ENCODE measurements around the gene H6PD. TPM values are rescaled to one million over a fixed set of nuclear protein-coding genes. Genes with fewer than 3 reads are reported as not detected.

The H6PD gene
- total RNA-seq, 2 experiments from 2014 or later = 9.3 to 10.4 TPM

DNA sequence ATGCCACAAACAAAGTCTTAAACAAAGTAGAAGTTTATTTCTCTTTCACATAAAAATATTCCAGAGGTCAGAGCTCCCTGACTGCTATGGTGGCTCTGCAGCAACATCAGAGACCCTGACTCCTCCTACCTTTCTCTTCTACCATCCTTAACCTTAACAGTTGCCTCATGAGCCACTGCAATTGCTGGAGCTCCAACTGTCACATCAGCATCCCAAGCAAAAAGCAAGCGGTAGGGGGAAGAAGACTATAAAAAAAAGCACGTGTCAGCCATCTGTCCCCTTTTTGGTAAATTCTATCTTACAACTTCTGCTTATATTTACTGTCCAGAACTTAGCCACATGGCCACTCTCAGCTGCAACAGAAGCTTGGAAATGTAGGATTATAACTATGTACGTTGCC lies 21.8 kb upstream of the H6PD start:
- peaks cover 17% of the 10 kb centered on the region for H3K27me3 Mint-ChIP-seq
- no peaks in the 10 kb centered on the region for H3K9me3 Mint-ChIP-seq
- H3K4me1 Mint-ChIP-seq (ENCODE audit: low read depth) = peaks cover 2% of the 10 kb centered on the region
- ChIA-PET CTCF (no interaction called here), POLR2A (no interaction called here)
- intact Hi-C loops (cut with micrococcal nuclease) = no loop called here
- DNase-seq = no peak
- H3K4me3 Mint-ChIP-seq = no peak overlapping the region
- no peak overlapping the region for H3K27ac Mint-ChIP-seq
- H3K36me3 Mint-ChIP-seq = no peaks in the 10 kb centered on the region

DNA sequence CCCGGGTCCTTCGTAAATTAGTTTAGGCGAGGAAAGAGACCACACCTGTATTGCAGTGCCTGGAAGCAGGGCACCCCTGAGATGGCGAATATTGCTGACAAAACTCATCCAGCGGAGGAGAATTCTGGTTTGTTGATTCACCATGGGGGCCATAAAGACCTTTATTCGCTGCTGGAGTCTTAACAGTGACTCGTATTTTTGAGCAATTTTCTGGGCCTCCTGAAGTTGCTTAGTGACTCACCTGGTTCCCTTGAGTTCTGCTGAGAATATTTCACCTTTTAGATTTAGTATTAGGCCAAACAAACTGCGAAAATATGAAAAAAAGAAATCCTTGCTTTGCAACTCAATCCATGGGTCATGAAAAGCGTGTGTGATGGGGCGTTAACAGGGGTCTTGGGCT lies 20.6 kb upstream of the H6PD start:
- peaks cover 13% of the 10 kb centered on the region for H3K27me3 Mint-ChIP-seq
- ChIA-PET CTCF (interaction anchor here (1.6 kb wide), 1 partner anchor 103 kb away, joined by 6 read pairs; no protein-coding TSS in a partner anchor), POLR2A (no interaction called here)
- H3K27ac Mint-ChIP-seq = no peak overlapping the region
- DNase-seq = no peak
- intact Hi-C loops (cut with micrococcal nuclease) = no loop called here
- no peaks in the 10 kb centered on the region for H3K4me1 Mint-ChIP-seq (ENCODE audit: low read depth)
- H3K9me3 Mint-ChIP-seq = peaks cover 2% of the 10 kb centered on the region
- H3K4me3 Mint-ChIP-seq = no peak overlapping the region
- no peaks in the 10 kb centered on the region for H3K36me3 Mint-ChIP-seq

DNA sequence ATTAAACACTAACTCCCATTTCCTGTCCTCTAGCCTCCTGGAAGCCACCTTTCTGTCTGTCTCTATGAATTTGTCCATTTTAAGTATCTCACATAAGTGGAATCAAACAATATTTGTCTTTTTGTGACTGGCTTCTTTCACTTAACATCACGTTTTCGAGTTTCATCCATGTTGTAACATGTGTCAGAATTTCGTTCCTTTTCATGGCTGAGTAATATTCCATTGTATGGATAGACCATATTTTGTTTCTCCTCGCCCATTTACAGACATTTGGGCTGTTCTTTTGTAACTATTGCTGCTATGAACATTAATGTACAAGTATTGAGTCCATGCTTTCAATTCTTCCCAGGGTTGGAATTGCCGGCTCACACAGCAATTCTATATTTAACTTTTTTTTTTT lies 15.7 kb upstream of the H6PD start:
- peaks cover 2% of the 10 kb centered on the region for H3K9me3 Mint-ChIP-seq
- no peaks in the 10 kb centered on the region for H3K36me3 Mint-ChIP-seq
- no peaks in the 10 kb centered on the region for H3K4me1 Mint-ChIP-seq (ENCODE audit: low read depth)
- H3K27me3 Mint-ChIP-seq = peaks cover 2% of the 10 kb centered on the region
- no peak overlapping the region for H3K27ac Mint-ChIP-seq
- ChIA-PET POLR2A (no interaction called here), CTCF (no interaction called here)
- intact Hi-C loops (cut with micrococcal nuclease) = no loop called here
- no peak overlapping the region for H3K4me3 Mint-ChIP-seq
- no peak for DNase-seq

DNA sequence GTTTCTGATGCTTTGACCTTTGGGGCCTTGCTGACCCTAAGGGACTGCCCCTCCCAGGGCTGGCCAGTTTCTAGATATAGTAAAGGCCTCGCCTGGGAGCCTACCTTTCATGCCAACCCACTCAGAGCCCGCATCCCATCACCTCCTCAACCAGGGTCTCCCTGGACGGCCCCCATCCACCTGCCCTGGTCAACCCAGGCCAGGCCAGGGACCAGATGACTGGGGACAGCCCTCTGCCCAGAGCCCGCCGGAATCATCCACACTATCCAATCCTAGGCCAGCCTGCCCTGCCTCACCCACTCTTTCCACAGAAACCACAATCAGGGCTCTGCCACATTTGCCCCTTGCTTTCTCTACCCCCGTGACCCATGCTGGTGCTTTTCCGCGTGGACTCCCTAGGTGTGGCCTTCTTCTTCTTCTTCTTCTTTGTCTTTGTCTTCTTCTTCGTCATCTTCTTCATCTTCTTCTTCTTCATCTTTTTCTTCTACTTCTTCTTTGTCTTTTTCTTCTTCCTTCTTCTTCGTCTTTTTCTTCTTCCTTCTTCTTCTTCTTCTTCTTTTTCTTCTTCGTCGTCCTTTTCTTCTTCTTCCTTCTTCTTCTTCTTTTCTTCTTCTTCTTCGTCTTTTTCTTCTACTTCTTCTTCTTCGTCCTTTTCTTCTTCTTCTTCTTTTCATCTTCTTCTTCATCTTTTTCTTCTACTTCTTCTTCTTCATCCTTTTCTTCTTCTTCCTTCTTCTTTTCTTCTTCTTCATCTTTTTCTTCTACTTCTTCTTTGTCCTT lies 11.5 kb upstream of the H6PD start:
- ChIA-PET CTCF (no interaction called here), POLR2A (no interaction called here)
- intact Hi-C loops (cut with micrococcal nuclease) = no loop called here

DNA sequence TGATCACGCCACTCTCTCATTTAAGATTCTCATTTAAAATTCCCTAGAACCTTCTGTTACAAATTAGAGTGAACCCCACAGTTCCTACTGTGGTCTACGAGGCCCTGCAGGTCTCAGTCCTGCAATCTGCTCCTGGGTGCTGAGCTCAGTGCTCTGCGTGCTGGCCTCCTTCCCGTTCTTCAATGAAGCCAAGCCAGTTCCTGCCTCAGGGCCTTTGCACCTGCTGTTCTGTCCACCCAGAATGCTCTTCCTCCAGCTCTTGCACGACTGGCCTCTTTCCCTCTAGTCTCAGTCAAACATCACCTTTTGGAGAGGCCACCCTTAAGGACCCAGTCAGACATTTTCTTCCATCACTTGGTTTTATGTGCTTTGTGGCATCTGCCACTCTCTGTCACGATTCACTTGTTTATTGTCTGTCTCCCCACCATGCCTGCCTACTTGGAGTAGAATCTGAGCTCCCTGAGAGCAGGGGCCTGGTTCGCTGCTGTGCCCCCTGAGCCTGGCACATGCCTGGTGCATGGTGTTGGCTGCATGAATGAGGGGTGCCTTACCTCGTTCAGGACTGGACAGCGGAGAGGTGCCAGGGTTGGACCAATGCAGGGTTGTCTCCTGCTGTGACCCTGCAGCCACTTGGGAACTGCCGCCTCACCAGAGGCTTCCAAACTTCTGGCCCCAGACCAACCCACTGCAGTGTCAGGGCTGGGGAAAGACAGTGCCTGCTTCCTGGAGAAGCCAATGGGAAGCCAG lies 9.7 kb upstream of the H6PD start:
- intact Hi-C loops (cut with micrococcal nuclease) = no loop called here

More for the DNA sequence above, 11.5 kb upstream of the H6PD start:
- Mint-ChIP-seq H3K27me3 (peaks cover 6% of the 10 kb centered on the region), H3K9me3 (peaks cover 2% of the 10 kb centered on the region), H3K27ac (no peak overlapping the region), H3K36me3 (no peaks in the 10 kb centered on the region), H3K4me1 (ENCODE audit: low read depth) (no peaks in the 10 kb centered on the region), H3K4me3 (no peak overlapping the region)
- DNase-seq = no peak

DNA sequence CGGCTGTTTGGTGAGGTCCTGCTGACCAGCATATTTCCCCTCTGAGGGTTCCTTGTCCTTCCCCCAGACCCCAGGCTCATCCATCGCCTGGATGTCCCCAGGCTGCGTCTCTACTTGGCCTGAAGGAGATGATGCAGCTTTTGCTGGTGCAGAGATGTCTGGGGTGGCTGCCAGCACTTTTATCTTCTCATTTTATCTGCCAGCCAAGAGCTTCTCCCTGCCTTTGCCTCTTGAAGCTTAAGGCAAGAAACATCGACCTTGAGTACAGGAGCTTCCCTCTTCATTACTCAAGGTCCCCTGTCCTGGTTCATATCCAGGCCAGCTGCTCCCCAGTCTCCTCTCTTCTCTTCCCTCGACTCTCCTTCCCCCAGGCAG lies 9.2 kb upstream of the H6PD start:
- intact Hi-C loops (cut with micrococcal nuclease) = no loop called here
- ChIA-PET POLR2A (no interaction called here), CTCF (no interaction called here)
- Mint-ChIP-seq H3K27me3 (peaks cover 5% of the 10 kb centered on the region), H3K36me3 (no peaks in the 10 kb centered on the region), H3K4me1 (ENCODE audit: low read depth) (peaks cover 5% of the 10 kb centered on the region), H3K27ac (no peak overlapping the region), H3K4me3 (no peak overlapping the region), H3K9me3 (no peaks in the 10 kb centered on the region)
- DNase-seq = no peak

More for the DNA sequence above, 9.7 kb upstream of the H6PD start:
- peaks cover 4% of the 10 kb centered on the region for H3K4me1 Mint-ChIP-seq (ENCODE audit: low read depth)
- no peaks in the 10 kb centered on the region for H3K9me3 Mint-ChIP-seq
- no peak for DNase-seq
- H3K27me3 Mint-ChIP-seq = peaks cover 5% of the 10 kb centered on the region
- ChIA-PET POLR2A (no interaction called here), CTCF (no interaction called here)
- no peak overlapping the region for H3K27ac Mint-ChIP-seq
- no peaks in the 10 kb centered on the region for H3K36me3 Mint-ChIP-seq
- no peak overlapping the region for H3K4me3 Mint-ChIP-seq

DNA sequence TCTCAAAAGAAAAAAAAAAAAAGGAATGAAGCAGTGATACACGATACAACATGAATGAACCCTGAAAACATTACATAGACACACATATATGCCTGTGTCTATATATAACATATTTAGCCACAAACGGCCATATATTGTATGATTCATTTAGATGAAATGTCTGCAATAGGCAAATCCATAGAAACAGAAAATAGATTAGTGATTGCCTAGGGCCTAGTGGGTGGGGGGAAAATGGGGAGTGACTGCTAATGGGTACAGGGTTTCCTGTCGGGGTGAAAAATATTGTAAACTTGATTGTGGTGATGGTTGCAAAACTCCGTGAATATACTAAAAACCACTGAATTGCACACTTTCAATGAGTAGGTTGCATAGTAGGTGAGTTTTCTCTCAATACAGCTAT lies 6.0 kb upstream of the H6PD start:
- no peak overlapping the region for H3K27ac Mint-ChIP-seq
- peak; percentile 47 for DNase-seq
- peaks cover 5% of the 10 kb centered on the region for H3K27me3 Mint-ChIP-seq
- H3K9me3 Mint-ChIP-seq = no peaks in the 10 kb centered on the region
- CTCF ChIA-PET = interaction anchor here (1.1 kb wide), 1 partner anchor 61 kb away, joined by 3 read pairs; no protein-coding TSS in a partner anchor
- no peaks in the 10 kb centered on the region for H3K36me3 Mint-ChIP-seq
- H3K4me1 Mint-ChIP-seq (ENCODE audit: low read depth) = peaks cover 15% of the 10 kb centered on the region
- intact Hi-C loops (cut with micrococcal nuclease) = no loop called here
- no peak overlapping the region for H3K4me3 Mint-ChIP-seq
- POLR2A ChIA-PET = no interaction called here

DNA sequence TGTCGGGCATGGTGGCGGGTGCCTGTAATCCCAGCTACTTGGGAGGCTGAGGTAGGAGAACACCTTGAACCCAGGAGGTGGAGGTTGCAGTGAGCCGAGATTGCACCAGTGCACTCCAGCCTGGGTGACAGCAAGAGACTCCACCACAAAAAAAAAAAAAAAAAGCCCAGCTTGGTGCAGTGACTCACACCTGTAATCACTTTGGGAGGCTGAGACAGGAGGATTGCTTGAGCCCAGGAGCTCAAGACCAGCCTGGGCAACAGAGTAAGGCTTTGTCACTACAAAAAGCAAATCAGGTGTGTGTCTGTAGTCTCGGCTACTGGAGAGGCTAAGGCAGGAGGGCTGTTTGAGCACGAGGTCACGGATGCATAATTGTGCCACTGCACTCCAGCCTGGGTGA lies 5.0 kb upstream of the H6PD start:
- peaks cover 18% of the 10 kb centered on the region for H3K4me1 Mint-ChIP-seq (ENCODE audit: low read depth)
- H3K36me3 Mint-ChIP-seq = no peaks in the 10 kb centered on the region
- no peak for DNase-seq
- H3K9me3 Mint-ChIP-seq = no peaks in the 10 kb centered on the region
- ChIA-PET CTCF (interaction anchor here (1.1 kb wide), 1 partner anchor 60 kb away, joined by 3 read pairs; no protein-coding TSS in a partner anchor), POLR2A (no interaction called here)
- H3K27me3 Mint-ChIP-seq = peaks cover 5% of the 10 kb centered on the region
- H3K27ac Mint-ChIP-seq = no peak overlapping the region
- H3K4me3 Mint-ChIP-seq = no peak overlapping the region
- intact Hi-C loops (cut with micrococcal nuclease) = no loop called here

DNA sequence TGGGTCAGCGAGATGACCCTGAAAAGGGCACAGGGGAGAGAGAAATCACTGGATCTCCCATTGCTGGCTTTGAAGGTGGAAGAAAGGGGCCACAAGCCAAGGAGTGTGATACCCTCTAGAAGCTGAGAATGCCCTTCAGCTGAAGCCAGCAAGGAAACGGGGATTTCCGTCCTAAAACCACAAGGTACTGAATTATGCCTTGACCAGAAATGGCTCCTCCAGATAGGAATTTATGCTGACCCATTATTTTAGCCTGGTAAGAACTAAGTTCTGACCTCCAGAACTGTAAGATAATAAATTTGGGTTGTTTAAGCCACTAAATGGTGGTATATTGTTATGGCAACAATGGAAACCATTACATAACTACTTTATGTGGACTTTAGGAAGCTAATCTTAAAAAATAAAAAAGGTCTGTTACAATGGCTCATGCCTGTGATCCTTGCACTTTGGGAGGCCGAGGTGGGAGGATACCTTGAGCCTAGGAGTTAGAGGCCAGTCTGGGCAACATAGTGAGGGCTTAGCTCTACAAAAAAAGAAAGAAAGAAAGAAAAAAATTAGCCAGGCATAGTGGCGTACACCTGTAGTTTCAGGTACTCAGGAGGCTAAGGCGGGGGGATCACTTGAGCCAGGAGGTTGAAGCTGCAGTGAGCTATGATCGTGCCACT lies 3.6 kb upstream of the H6PD start:
- ChIA-PET CTCF (interaction anchor here (0.7 to 1.3 kb wide), 3 partner anchors 18 to 226 kb away, joined by 3 to 4 read pairs (median 3); no protein-coding TSS in a partner anchor), POLR2A (no interaction called here)
- Mint-ChIP-seq H3K27me3 (peaks cover 3% of the 10 kb centered on the region), H3K4me1 (ENCODE audit: low read depth) (peaks cover 21% of the 10 kb centered on the region), H3K9me3 (no peaks in the 10 kb centered on the region), H3K27ac (no peak overlapping the region), H3K4me3 (no peak overlapping the region), H3K36me3 (no peaks in the 10 kb centered on the region)
- no peak for DNase-seq
- intact Hi-C loops (cut with micrococcal nuclease) = loop anchor here (5.0 kb wide), 1 partner anchor 34 kb away; no protein-coding TSS in a partner anchor

DNA sequence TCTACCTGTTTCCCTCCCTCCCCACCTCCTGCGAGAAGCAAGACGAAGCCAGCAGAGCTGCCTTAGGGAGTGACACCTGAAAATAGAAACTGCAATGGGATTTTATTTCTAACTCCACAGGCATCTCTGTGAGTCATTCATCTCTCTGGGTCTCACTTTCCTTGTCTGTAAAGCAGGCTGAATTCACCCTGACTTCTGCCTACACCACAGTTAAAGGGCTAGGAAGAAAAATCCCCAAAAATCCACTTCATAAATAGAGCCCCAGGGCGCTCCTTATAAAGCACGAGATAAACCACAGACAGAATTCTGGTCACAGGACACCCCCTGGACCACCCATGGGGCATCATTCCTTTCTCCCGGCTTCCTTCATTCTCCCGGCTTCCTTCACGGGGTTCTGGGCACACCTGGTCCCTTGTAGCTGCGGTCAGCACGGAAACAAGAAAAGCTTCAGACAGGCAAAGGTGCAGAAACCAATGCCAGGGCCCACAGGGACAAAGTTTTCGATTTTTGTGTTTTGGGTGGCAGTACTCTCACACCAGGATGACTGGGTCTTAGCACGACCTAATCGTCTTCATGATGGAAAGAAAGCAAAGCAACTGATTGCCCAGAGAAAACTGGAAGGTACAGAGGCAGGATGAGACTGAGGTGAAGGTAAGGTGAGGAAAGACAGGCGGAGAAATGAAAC lies 2.8 kb upstream of the H6PD start:
- no peak for DNase-seq
- Mint-ChIP-seq H3K9me3 (no peaks in the 10 kb centered on the region), H3K27me3 (no peaks in the 10 kb centered on the region), H3K4me1 (ENCODE audit: low read depth) (peaks cover 24% of the 10 kb centered on the region), H3K27ac (no peak overlapping the region), H3K4me3 (no peak overlapping the region), H3K36me3 (no peaks in the 10 kb centered on the region)
- intact Hi-C loops (cut with micrococcal nuclease) = loop anchor here (5.0 kb wide), 1 partner anchor 34 kb away; no protein-coding TSS in a partner anchor
- POLR2A ChIA-PET = no interaction called here
- CTCF ChIA-PET = interaction anchor here (0.7 to 1.3 kb wide), 2 partner anchors 18 to 32 kb away, joined by 3 to 4 read pairs; no protein-coding TSS in a partner anchor

DNA sequence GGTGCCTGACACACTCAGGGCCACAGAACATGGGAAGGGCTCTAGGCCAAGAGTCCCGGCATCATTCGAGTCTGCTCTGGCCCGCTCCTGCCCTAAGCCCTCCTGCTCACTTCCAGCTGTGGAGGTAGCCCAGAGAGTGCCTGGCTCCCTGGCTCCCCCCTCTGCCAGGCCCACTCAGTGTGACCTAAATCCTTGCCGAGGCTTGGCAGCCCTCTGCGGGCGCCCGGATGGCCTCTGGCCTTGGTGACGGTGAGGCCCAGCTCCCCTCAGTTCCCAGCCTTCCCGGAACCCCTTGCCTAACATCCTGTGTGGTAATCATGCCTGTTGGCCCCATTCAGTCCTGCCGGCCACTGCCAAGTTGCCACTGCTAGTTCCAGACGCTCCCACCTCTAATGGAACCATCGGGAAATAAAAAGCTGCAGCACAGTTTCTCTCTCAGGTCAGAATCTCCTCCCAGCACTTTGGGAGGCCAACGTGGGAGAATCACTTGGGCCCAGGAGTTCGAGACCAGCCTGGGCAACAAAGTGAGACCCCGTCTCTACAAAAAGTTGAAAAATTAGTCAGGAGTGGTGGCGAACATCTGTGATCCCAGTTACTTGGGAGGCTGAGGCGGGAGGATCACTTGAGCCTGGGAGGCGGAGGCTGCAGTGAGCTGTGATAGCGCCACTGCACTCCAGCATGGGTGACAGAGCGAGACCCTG lies 1.2 kb upstream of the H6PD start:
- H3K27me3 Mint-ChIP-seq = no peaks in the 10 kb centered on the region
- intact Hi-C loops (cut with micrococcal nuclease) = loop anchor here (5.0 kb wide), 1 partner anchor 36 kb away; no protein-coding TSS in a partner anchor
- CTCF ChIA-PET = interaction anchor here (1.6 to 3.3 kb wide), 2 partner anchors 17 to 52 kb away, joined by 4 to 10 read pairs; no protein-coding TSS in a partner anchor
- H3K9me3 Mint-ChIP-seq = no peaks in the 10 kb centered on the region
- no peak overlapping the region for H3K4me3 Mint-ChIP-seq
- POLR2A ChIA-PET = interaction anchor here (1.0 to 1.3 kb wide), 2 partner anchors 33 to 42 kb away, joined by 3 to 4 read pairs; no protein-coding TSS in a partner anchor
- no peak for DNase-seq
- no peak overlapping the region for H3K27ac Mint-ChIP-seq
- H3K36me3 Mint-ChIP-seq = no peaks in the 10 kb centered on the region
- H3K4me1 Mint-ChIP-seq (ENCODE audit: low read depth) = peaks cover 32% of the 10 kb centered on the region
